Glutamatergic neuron (in vitro differentiated cells): ENCODE measurements around the gene FBXW7. TPM values are rescaled to one million over a fixed set of nuclear protein-coding genes. Genes with fewer than 3 reads are reported as not detected.
A peak's percentile ranks its signal among the peaks of the same experiment; 100 is the strongest.

Experiments used
- DNase-seq: peaks from one replicate; pipeline ENCODE4 v3.0.0; 2022
- H3K27ac Mint-ChIP-seq: one replicate; pipeline ENCODE4 v1.8.0; 2020; ENCODE audit warnings: mild to moderate bottlenecking, mixed read lengths, inconsistent platforms; ENCODE audit not compliant: unreplicated experiment
- H3K27me3 Mint-ChIP-seq: one replicate; pipeline ENCODE4 v1.8.0; 2020; ENCODE audit warnings: mild to moderate bottlenecking, moderate library complexity, mixed read lengths, inconsistent platforms; ENCODE audit not compliant: unreplicated experiment
- H3K36me3 Mint-ChIP-seq: one replicate; pipeline ENCODE4 v1.8.0; 2020; ENCODE audit warnings: mild to moderate bottlenecking, mixed read lengths, inconsistent platforms; ENCODE audit not compliant: unreplicated experiment
- H3K4me1 Mint-ChIP-seq: one replicate; pipeline ENCODE4 v1.8.0; 2020; ENCODE audit warnings: mild to moderate bottlenecking, low read depth, mixed read lengths, inconsistent platforms; ENCODE audit not compliant: unreplicated experiment
- H3K4me3 Mint-ChIP-seq: one replicate; pipeline ENCODE4 v1.8.0; 2020; ENCODE audit warnings: mild to moderate bottlenecking, mixed read lengths, inconsistent platforms; ENCODE audit not compliant: unreplicated experiment
- H3K9me3 Mint-ChIP-seq: one replicate; pipeline ENCODE4 v1.8.0; 2020; ENCODE audit warnings: mild to moderate bottlenecking, moderate library complexity, mixed read lengths, inconsistent platforms; ENCODE audit not compliant: unreplicated experiment
- CTCF ChIP-seq: fragments of 200-600 bp; sonication (generic); IDR thresholded peaks from one replicate; pipeline ENCODE4 v1.5.0; 2021; ENCODE audit not compliant: partially characterized antibody, unreplicated experiment
- total RNA-seq: library from RNA; stranded (reverse); fragmentation: NEBNext Ultra II Directional; extraction: Animal tissue kit (Norgen Biotek cat#: 25700); gene quantifications from one replicate; pipeline ENCODE4 v1.2.1, GENCODE V29; 2021; ENCODE audit not compliant: unreplicated experiment

FBXW7 gene
- total RNA-seq, 1 donor from 2014 or later: 57.5 TPM

- no peaks in the 10 kb centered on the region for H3K9me3 Mint-ChIP-seq
- no peak for DNase-seq
- H3K4me1 Mint-ChIP-seq: no peaks in the 10 kb centered on the region
- H3K36me3 Mint-ChIP-seq: no peaks in the 10 kb centered on the region
- H3K4me3 Mint-ChIP-seq: no peak overlapping the region
- peaks cover 1% of the 10 kb centered on the region for H3K27me3 Mint-ChIP-seq
- no peak overlapping the region for H3K27ac Mint-ChIP-seq
- no peak for TF ChIP-seq CTCF
These were observed 64.6 kb downstream of the FBXW7 start for GRCh38 chr4:152471251-152471792.

- no peak for TF ChIP-seq CTCF
- Mint-ChIP-seq H3K4me1 (peaks cover 6% of the 10 kb centered on the region), H3K36me3 (no peaks in the 10 kb centered on the region), H3K27me3 (peaks cover 1% of the 10 kb centered on the region), H3K9me3 (no peaks in the 10 kb centered on the region), H3K27ac (peak overlapping the region; percentile 62), H3K4me3 (no peak overlapping the region)
- no peak for DNase-seq
These were observed 67.5 kb downstream of the FBXW7 start for GRCh38 chr4:152468408-152468807.

- Mint-ChIP-seq H3K27ac (no peak overlapping the region), H3K27me3 (no peaks in the 10 kb centered on the region), H3K4me1 (peaks cover 13% of the 10 kb centered on the region), H3K9me3 (no peaks in the 10 kb centered on the region), H3K36me3 (no peaks in the 10 kb centered on the region), H3K4me3 (no peak overlapping the region)
- no peak for TF ChIP-seq CTCF
- no peak for DNase-seq
These were observed 68.8 kb downstream of the FBXW7 start for GRCh38 chr4:152467101-152467500.

GRCh38 chr4:152464030-152464823, 71.7 kb downstream of the FBXW7 start:
- no peak for DNase-seq
- peaks cover 27% of the 10 kb centered on the region for H3K4me1 Mint-ChIP-seq
- H3K27ac Mint-ChIP-seq: no peak overlapping the region
- H3K36me3 Mint-ChIP-seq: no peaks in the 10 kb centered on the region
- peaks cover 2% of the 10 kb centered on the region for H3K27me3 Mint-ChIP-seq
- H3K4me3 Mint-ChIP-seq: no peak overlapping the region
- H3K9me3 Mint-ChIP-seq: no peaks in the 10 kb centered on the region
- no peak for TF ChIP-seq CTCF

- H3K27ac Mint-ChIP-seq: no peak overlapping the region
- peaks cover 28% of the 10 kb centered on the region for H3K4me1 Mint-ChIP-seq
- no peaks in the 10 kb centered on the region for H3K36me3 Mint-ChIP-seq
- DNase-seq: no peak
- peaks cover 2% of the 10 kb centered on the region for H3K27me3 Mint-ChIP-seq
- H3K9me3 Mint-ChIP-seq: no peaks in the 10 kb centered on the region
- no peak overlapping the region for H3K4me3 Mint-ChIP-seq
- TF ChIP-seq CTCF: no peak
These were observed 72.3 kb downstream of the FBXW7 start for GRCh38 chr4:152463562-152463961.
